ENCODE results near the gene PCP4L1. TPM values are rescaled to one million over a fixed set of nuclear protein-coding genes. Genes with fewer than 3 reads are reported as not detected.
"Not testable (repeated sequence)": the region's sequence is repeated elsewhere in the genome, so short reads cannot be mapped to it uniquely, and the experiment has no call there.

Gene PCP4L1
- total and polyA plus RNA-seq, 8 donors = 0.08 to 0.23 (median 0.14) TPM; not detected in 4

- Histone ChIP-seq H3K4me1 (no peaks in the 10 kb centered on the region), H3K9me3 (no peaks in the 10 kb centered on the region), H3K4me3 (no peak overlapping the region), H3K27ac (no peak overlapping the region), H3K36me3 (no peaks in the 10 kb centered on the region), H3K27me3 (no peaks in the 10 kb centered on the region)
- no peak for TF ChIP-seq CTCF (IDR thresholded peaks at IDR 0.05)
- intact Hi-C loops (cut with DNase I) = loop anchor here in 1 of 3 donors (10.0 kb wide), 1 partner anchor 49 kb away; no protein-coding TSS in a partner anchor
- DNase-seq = no peak
- ATAC-seq = no peak
- no peak for FAIRE-seq
- 65 to 76% methylated on average over 5 of the region's 5 CpGs for WGBS, 2 donors
Observed at GRCh38 chr1:161235957-161236775, 22.4 kb upstream of the PCP4L1 start.

DNA sequence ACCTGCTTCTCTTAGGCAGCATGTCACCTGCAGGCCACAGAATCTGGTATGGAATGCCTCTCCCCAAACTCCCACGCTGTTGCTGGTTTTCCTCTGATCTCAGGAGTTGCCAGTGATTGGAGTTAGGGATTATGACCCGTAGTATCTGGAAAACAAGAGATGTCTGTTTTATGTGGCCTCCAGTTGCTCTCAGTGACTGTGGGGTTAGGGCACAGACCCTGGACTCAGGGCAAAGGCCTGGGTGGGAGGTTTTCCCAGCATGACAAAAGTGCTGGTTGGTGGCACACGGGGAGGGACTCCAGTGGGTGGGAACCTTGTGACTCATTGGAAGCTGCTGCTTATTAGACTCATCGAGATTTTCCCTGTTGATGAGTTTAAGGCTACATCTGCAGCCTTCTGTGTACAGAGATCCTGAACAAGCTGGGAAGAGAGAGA lies 20.5 kb upstream of the PCP4L1 start, which contains the start of gene NR1I3:
NR1I3 (minus strand) TSS at position 165 of the 435 bp plus-strand sequence. CDS start 1,638 bp downstream, outside the sequence.
- Histone ChIP-seq H3K27me3 (no peaks in the 10 kb centered on the region), H3K4me1 (no peaks in the 10 kb centered on the region), H3K9me3 (no peaks in the 10 kb centered on the region), H3K27ac (no peak within 1 kb of the TSS), H3K4me3 (no peak within 1 kb of the TSS), H3K36me3 (no peaks in the 10 kb centered on the region)
- no peak for DNase-seq
- no peak for ATAC-seq
- 63 to 68% methylated on average over 4 of the region's 4 CpGs for WGBS, 2 donors
- intact Hi-C loops (cut with DNase I) = loop anchor here in 1 of 3 donors (10.0 kb wide), 1 partner anchor 47 kb away; no protein-coding TSS in a partner anchor
- TF ChIP-seq CTCF (IDR thresholded peaks at IDR 0.05) = no peak
- no peak for FAIRE-seq

DNA sequence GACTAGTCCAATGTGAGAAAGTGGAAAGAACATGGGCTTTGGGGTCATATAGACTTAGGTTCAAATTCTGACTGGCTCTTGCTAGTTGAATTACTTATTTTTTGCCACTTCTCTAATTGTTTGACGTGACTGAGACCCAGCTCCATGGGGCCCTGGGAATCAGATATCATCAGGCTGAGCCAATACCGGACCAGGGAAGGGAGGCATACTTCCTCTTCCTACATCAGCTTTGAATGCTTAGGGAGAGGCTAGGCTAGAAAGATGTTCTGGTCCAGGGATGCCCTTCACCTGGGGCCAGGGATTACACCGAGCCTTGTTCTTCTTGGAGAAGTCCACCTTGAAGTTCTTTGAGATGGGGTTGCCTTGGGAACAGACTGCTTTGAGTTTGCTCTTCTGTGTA lies 16.9 kb upstream of the PCP4L1 start:
- Histone ChIP-seq H3K4me1 (peaks cover 0 to 5% (median 3%) of the 10 kb centered on the region in 3 donors), H3K9me3 (no peaks in the 10 kb centered on the region), H3K36me3 (no peaks in the 10 kb centered on the region), H3K27ac (no peak overlapping the region), H3K27me3 (no peaks in the 10 kb centered on the region), H3K4me3 (no peak overlapping the region)
- FAIRE-seq = no peak
- intact Hi-C loops (cut with DNase I) = no loop called here
- ATAC-seq = no peak
- 80 to 85% methylated on average over 3 of the region's 3 CpGs for WGBS, 2 donors
- TF ChIP-seq CTCF (IDR thresholded peaks at IDR 0.05) = no peak
- no peak for DNase-seq

DNA sequence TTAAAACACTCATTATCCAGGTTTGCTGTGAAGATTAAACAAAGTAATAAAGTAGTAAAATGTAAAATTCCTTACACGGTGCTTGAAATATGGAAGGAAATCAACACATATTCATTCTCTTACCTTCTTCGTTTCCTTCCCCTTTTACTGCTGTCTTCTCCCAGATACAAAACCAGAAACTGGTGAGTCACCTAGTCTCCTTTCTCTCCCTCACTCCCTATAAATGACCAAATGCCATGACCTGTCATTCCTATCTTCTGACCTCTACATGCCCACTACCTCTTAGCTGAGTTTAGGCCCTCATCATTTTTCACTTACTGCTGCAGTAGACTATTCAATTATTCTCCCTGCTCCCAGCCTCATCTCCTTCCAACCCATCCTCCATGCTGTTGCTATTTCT lies 16.2 kb upstream of the PCP4L1 start:
- ATAC-seq (no peak), FAIRE-seq (no peak), DNase-seq (no peak)
- no peak overlapping the region for H3K4me3 ChIP-seq
- no peaks in the 10 kb centered on the region for H3K9me3 ChIP-seq
- no peak overlapping the region for H3K27ac ChIP-seq
- no peaks in the 10 kb centered on the region for H3K36me3 ChIP-seq
- H3K27me3 ChIP-seq = no peaks in the 10 kb centered on the region
- no peak for TF ChIP-seq CTCF (IDR thresholded peaks at IDR 0.05)
- 78 to 89% methylated on average over 2 of the region's 2 CpGs for WGBS, 2 donors
- intact Hi-C loops (cut with DNase I) = no loop called here
- peaks cover 0 to 5% (median 3%) of the 10 kb centered on the region in 3 donors for H3K4me1 ChIP-seq

DNA sequence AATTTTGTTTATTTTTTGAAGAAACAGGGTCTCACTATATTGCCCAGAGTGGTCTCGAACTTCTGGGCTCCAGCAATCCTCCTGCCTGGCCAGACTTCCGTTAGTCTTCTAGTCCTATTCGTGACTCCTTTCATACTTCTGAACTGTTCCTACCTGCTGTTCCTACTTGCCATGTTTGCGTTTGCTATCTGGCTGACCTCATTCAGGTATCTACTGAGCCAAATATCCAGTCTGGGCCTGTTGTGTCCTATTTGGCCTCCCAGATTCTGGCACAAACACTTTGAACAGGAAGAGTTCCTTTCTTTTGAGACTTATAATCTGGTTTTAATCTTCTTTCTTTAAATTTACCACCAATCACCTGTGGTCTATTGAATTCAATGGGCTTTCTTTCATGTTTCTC lies 13.7 kb upstream of the PCP4L1 start:
- ATAC-seq = peak; percentile 97 to 100 (median 99)
- H3K4me1 ChIP-seq = peaks cover 0 to 5% (median 3%) of the 10 kb centered on the region in 3 donors
- 38% methylated on average over 4 of the region's 4 CpGs for WGBS, 2 donors
- no peaks in the 10 kb centered on the region for H3K27me3 ChIP-seq
- no peak overlapping the region for H3K4me3 ChIP-seq
- intact Hi-C loops (cut with DNase I) = no loop called here
- TF ChIP-seq CTCF (IDR thresholded peaks at IDR 0.05) = no peak
- no peak for FAIRE-seq
- peak in 3 of 6 donors; percentile 41 to 69 (median 62) for DNase-seq
- peak overlapping the region; percentile 14 to 58 (median 50) for H3K27ac ChIP-seq
- no peaks in the 10 kb centered on the region for H3K36me3 ChIP-seq
- no peaks in the 10 kb centered on the region for H3K9me3 ChIP-seq

DNA sequence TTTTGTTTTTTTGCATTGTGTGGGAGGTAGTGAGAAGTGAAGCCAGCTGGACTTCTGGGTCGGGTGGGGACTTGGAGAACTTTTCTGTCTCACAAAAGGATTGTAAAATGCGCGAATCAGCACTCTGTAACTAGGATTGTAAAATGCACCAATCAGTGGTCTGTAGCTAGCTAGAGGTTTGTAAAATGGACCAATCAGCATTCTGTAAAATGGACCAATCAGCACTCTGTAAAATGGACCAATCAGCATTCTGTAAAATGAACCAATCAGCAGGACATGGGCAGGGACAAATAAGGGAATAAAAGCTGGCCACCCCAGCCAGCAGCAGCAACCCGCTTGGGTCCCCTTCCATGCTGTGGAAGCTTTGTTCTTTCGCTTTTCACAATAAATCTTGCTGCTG lies 8.4 kb upstream of the PCP4L1 start:
- ATAC-seq; H3K27me3 ChIP-seq; H3K4me1 ChIP-seq; FAIRE-seq; H3K9me3 ChIP-seq; intact Hi-C loops (cut with DNase I); H3K36me3 ChIP-seq; DNase-seq; H3K4me3 ChIP-seq; H3K27ac ChIP-seq: not testable (repeated sequence)
- whole genome bisulfite sequencing, 2 donors = 89 to 93% methylated on average over 5 of the region's 5 CpGs

Measured in pancreas (tissue), 10 donors.